Measurements from ENCODE around the gene CD22. TPM values are rescaled to one million over a fixed set of nuclear protein-coding genes. Genes with fewer than 3 reads are reported as not detected.

The CD22 gene
- total and polyA plus RNA-seq, 2 of the 13 experiments (the other 11 are each of a cell fraction or from before 2014, with no cell fraction given): 0.71 to 1.7 TPM

GRCh38 chr19:35299523-35300338 is 29.3 kb upstream of the CD22 start:
- Histone ChIP-seq H3K4me3 (replicated peaks in 1 of 3; ENCODE audit: insufficient read depth in 1 of 3, low read depth in 2 of 3, low read length in 3 of 3) (no peak overlapping the region), H3K27me3 (ENCODE audit: control insufficient read depth in 1 of 2, insufficient read depth in 2 of 2, low read length in 2 of 2) (peaks cover 0 to 7% of the 10 kb centered on the region in 2 experiments; a peak in 3 of 5 replicates), H3K36me3 (replicated peaks in 1 of 2; ENCODE audit: control insufficient read depth in 1 of 2, insufficient read depth in 2 of 2, low read length in 2 of 2) (no peaks in the 10 kb centered on the region), H3K9ac (ENCODE audit: insufficient read depth, low read depth, low read length) (no peak overlapping the region), H3K9me3 (ENCODE audit: low read length) (no peaks in the 10 kb centered on the region), H3K79me2 (ENCODE audit: insufficient read depth, low read length) (no peaks in the 10 kb centered on the region), H3K4me1 (ENCODE audit: insufficient read depth, low read length) (peaks cover 24% of the 10 kb centered on the region), H2AFZ (ENCODE audit: low read length) (no peak overlapping the region), H3K4me2 (ENCODE audit: low read depth, low read length) (no peak overlapping the region), H4K20me1 (ENCODE audit: insufficient read depth, low read length) (no peaks in the 10 kb centered on the region), H3K27ac (ENCODE audit: extremely low read length, insufficient read depth, low read length) (no peak overlapping the region)
- ChIA-PET CTCF (ENCODE audit: low intra/inter-chr PET ratio, low total read pairs) (no interaction called here), POLR2A (no interaction called here)
- FAIRE-seq: no peak
- no peak for ATAC-seq
- in situ Hi-C loops (cut with HindIII; ENCODE audit: extremely low pct_ligation_motif_present, low pct_unique_long_range_greater_than_20kb) (no loop called here), intact Hi-C loops (cut with micrococcal nuclease; ENCODE audit: unreplicated experiment) (no loop called here)
- WGBS (ENCODE audit: low lambda C conversion rate): 81% methylated on average over 17 of the region's 55 CpGs
- BruUV-seq (replicated peaks): no TSS peak
- DNase-seq (ENCODE audit: low spot score): no peak
- TF ChIP-seq ZNF75D (CRISPR knock-in tag; IDR thresholded peaks at IDR 0.05; ENCODE audit: borderline replicate concordance) (no peak), THAP11 (CRISPR knock-in tag; IDR thresholded peaks at IDR 0.05) (no peak), ZNF549 (CRISPR knock-in tag; IDR thresholded peaks at IDR 0.05) (no peak), ZNF33B (CRISPR knock-in tag; IDR thresholded peaks at IDR 0.05) (no peak), NCOA1 (CRISPR knock-in tag; IDR thresholded peaks at IDR 0.05) (no peak), ISX (CRISPR knock-in tag; conservative IDR thresholded peaks at IDR 0.05) (no peak), TBP (CRISPR knock-in tag; IDR thresholded peaks at IDR 0.05) (no peak), HIC2 (CRISPR knock-in tag; IDR thresholded peaks at IDR 0.05; ENCODE audit: low read depth) (no peak), ZNF329 (CRISPR knock-in tag; IDR thresholded peaks at IDR 0.05; ENCODE audit: low read depth) (no peak), ZSCAN22 (CRISPR knock-in tag; IDR thresholded peaks at IDR 0.05) (no peak), ZNF484 (CRISPR knock-in tag; IDR thresholded peaks at IDR 0.05; ENCODE audit: borderline replicate concordance, low read depth) (no peak), PRDM10 (CRISPR knock-in tag; IDR thresholded peaks at IDR 0.05; ENCODE audit: low read depth) (no peak), RNF219 (CRISPR knock-in tag; IDR thresholded peaks at IDR 0.05) (no peak)
- TF ChIP-seq, protein P1, sequence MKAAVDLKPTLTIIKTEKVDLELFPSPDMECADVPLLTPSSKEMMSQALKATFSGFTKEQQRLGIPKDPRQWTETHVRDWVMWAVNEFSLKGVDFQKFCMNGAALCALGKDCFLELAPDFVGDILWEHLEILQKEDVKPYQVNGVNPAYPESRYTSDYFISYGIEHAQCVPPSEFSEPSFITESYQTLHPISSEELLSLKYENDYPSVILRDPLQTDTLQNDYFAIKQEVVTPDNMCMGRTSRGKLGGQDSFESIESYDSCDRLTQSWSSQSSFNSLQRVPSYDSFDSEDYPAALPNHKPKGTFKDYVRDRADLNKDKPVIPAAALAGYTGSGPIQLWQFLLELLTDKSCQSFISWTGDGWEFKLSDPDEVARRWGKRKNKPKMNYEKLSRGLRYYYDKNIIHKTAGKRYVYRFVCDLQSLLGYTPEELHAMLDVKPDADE (CRISPR knock-in tag; IDR thresholded peaks at IDR 0.05): no peak
- TF ChIP-seq, protein P2, sequence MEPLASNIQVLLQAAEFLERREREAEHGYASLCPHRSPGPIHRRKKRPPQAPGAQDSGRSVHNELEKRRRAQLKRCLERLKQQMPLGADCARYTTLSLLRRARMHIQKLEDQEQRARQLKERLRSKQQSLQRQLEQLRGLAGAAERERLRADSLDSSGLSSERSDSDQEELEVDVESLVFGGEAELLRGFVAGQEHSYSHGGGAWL (CRISPR knock-in tag; IDR thresholded peaks at IDR 0.05): no peak

All from HepG2 (cell line).